Measurements from ENCODE around the gene ACKR4.
"Not testable (repeated sequence)": the region's sequence is repeated elsewhere in the genome, so short reads cannot be mapped to it uniquely, and the experiment has no call there.

Gene ACKR4

GRCh38 chr3:132596816-132597433 lies at the start of gene ACKR4:
Gene ACKR4 (plus strand): TSS chr3:132597270. CDS start chr3:132600398, 3,128 bp downstream.
- DNase-seq (ENCODE audit: low spot score): peak; percentile 8

GRCh38 chr3:132549169-132549568 lies 47.9 kb upstream of the ACKR4 start:
- no peak for DNase-seq (ENCODE audit: low spot score)

- peak; percentile 54 for DNase-seq (ENCODE audit: low spot score)
Observed at GRCh38 chr3:132549890-132550578, 47.0 kb upstream of the ACKR4 start.

GRCh38 chr3:132550579-132551305 lies 46.3 kb upstream of the ACKR4 start:
- DNase-seq (ENCODE audit: low spot score): no peak

GRCh38 chr3:132553826-132554225 lies 43.2 kb upstream of the ACKR4 start:
- DNase-seq (ENCODE audit: low spot score): no peak

GRCh38 chr3:132554437-132554836 lies 42.6 kb upstream of the ACKR4 start:
- DNase-seq (ENCODE audit: low spot score): no peak

- DNase-seq (ENCODE audit: low spot score): no peak
Observed at GRCh38 chr3:132555306-132556035, 41.6 kb upstream of the ACKR4 start.

- not testable (repeated sequence) for DNase-seq (ENCODE audit: low spot score)
Observed at GRCh38 chr3:132556036-132556386, 41.1 kb upstream of the ACKR4 start.

- no peak for DNase-seq (ENCODE audit: low spot score)
Observed at GRCh38 chr3:132556508-132557159, 40.4 kb upstream of the ACKR4 start.

- DNase-seq (ENCODE audit: low spot score): no peak
Observed at GRCh38 chr3:132561003-132561402, 36.1 kb upstream of the ACKR4 start.

- DNase-seq (ENCODE audit: low spot score): no peak
Observed at GRCh38 chr3:132563420-132564069, 33.5 kb upstream of the ACKR4 start.

- no peak for DNase-seq (ENCODE audit: low spot score)
Observed at GRCh38 chr3:132564070-132564465, 33.0 kb upstream of the ACKR4 start.

- DNase-seq (ENCODE audit: low spot score): no peak
Observed at GRCh38 chr3:132568422-132568821, 28.6 kb upstream of the ACKR4 start.

- no peak for DNase-seq (ENCODE audit: low spot score)
Observed at GRCh38 chr3:132569153-132569552, 27.9 kb upstream of the ACKR4 start.

GRCh38 chr3:132569580-132569979 lies 27.5 kb upstream of the ACKR4 start:
- no peak for DNase-seq (ENCODE audit: low spot score)

- no peak for DNase-seq (ENCODE audit: low spot score)
Observed at GRCh38 chr3:132570016-132570415, 27.1 kb upstream of the ACKR4 start.

GRCh38 chr3:132573797-132574211 lies 23.3 kb upstream of the ACKR4 start:
- DNase-seq (ENCODE audit: low spot score): no peak

GRCh38 chr3:132587401-132587800 lies 9.7 kb upstream of the ACKR4 start:
- no peak for DNase-seq (ENCODE audit: low spot score)

- no peak for DNase-seq (ENCODE audit: low spot score)
Observed at GRCh38 chr3:132592216-132592615, 4.9 kb upstream of the ACKR4 start.

GRCh38 chr3:132593241-132593946 lies 3.7 kb upstream of the ACKR4 start:
- no peak for DNase-seq (ENCODE audit: low spot score)

GRCh38 chr3:132593947-132594323 lies 3.1 kb upstream of the ACKR4 start:
- DNase-seq (ENCODE audit: low spot score): peak; percentile 64
